Stimulated activated CD4-positive, alpha-beta T cell treated with anti-CD3 and anti-CD28 coated beads, Interleukin-4, amount 100 ng/mL, for 4 hours (primary cell): Measurements from ENCODE around the gene RAB6A.
A peak's percentile ranks its signal among the peaks of the same experiment; 100 is the strongest.

Source experiments
- DNase-seq, 2 experiments: peaks; one replicate each; pipeline ENCODE4 v3.0.0-alpha.2; 2020

The RAB6A gene

DNA sequence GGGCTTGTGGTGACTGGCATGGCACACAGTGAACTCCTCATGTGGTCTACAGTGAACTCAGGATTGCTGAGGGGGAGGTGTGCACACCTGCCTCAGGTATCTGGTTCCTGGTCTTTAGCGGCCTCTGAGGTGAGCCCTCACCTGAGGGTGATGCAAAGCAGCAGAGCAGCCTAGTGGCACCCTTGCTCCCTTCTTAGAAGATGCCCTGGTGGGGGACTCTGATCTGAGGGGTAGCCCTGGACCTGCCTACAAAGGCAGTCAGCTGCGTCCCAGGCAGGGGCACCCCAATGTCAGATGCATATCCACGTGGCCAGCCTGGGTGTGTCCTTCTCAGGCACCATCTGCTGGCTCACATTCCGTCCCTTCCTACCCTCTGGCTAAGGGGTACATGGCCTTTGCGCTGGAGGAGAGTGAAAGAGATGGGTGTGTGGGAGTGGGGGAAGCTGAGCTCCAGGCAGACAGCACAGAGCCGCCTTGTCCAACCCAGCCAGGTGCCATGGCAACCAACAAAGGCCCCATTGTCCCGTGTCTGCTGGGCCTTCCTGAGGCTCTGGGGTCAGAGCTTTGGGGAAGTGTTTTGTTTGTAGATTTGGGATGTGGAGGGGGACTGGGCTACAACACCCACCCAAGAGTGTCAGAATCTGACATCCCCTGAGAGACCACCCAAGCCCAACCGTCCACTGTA, 108.7 kb downstream of the RAB6A start:
- DNase-seq = no peak

DNA sequence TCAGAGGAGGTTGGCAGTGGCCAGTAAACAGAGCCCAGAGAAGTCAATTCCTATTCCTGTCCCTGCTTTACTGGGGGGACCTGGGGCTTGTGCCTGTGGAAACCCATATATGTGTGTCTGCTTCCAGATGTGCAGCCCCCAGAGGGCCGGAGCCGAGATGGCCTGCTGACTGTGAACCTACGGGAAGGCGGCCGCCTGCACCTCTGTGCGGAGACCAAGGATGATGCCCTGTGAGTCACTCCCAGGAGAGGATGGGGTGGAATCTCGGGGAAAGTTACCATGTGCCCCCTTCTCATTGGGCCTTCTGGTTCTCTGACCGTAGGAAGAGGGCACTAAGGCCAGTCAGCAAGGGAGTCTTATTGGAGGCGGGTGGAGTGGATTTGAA, 109.2 kb downstream of the RAB6A start:
- DNase-seq = no peak

DNA sequence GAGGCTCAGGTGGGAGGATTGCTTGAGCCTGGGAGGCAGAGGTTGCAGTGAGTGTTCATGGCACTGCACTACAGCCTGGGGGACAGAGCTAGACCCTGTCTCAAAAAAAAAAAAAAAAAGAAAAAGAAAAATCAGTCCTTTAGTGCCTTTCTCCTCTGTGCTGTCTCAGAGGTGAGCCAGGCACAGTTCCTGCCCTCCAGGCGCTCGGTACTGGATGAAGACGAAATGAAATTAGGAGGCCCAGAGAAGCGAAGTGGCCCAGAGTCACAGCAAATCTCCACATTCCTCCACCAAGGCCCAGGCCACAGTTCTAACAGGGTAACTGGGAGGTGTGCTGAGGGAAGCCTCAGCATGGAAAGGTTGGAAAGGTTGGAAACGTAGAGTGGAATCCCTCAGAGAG, 109.6 kb downstream of the RAB6A start:
- DNase-seq = no peak

DNA sequence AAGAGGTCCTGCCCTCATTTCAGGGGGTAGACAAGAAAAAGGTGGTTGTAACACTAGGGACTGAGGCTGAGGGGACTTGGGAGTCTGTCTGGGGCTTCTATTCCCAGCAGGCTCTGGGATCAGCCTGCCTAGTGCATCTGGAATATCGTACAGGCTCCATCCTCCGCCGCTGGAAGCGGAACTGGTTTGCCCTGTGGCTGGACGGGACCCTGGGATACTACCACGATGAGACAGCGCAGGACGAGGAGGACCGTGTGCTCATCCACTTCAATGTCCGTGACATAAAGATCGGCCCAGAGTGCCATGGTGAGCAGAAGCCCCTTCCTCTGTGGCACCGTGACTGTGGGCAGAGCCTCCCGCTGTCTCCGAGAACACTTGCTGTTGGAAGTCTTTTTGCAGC, 110.5 kb downstream of the RAB6A start:
- no peak for DNase-seq

DNA sequence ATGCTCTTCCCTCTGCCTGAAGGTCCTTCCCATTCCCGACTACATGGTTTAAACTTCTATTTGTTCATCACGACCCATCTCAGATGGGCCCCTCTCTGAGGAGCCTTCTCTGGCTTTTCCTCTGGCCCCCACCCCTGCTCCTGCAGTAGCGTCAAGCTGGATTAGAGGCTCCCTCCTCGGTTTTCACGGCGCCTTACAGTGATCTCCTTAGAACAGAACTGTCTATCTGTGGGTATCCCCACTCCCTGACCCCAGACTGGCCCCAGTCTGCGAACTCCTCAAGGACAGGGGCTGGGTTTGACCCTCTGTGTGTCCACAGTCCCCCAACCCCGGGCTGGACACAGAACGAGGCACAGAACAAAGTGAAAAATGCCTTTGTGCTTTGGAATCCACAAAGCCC, 111.7 kb downstream of the RAB6A start:
- DNase-seq = no peak

DNA sequence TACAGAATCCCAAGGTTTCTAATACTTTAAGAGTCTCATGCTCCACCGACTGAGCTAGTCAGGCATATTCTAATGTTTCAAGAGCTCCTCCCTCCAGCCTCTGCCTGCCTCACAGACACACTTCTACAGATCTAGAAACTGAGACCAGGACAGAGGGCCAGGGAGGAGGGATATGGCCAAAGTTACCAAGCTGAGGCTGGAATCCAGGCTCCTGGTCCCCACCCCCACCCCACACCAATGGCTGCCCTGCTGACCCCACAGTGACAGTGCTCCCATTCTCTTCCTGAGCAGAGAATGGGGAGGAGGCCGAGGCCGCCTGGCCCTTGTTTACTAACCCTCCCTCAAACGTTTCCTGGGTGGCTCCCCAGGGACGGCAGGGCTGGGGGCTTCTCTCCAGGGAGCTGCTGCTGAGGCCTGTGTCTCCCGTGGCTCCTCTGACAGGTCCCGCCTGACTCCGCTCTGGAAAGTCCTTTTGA, 112.3 kb downstream of the RAB6A start:
- no peak for DNase-seq

DNA sequence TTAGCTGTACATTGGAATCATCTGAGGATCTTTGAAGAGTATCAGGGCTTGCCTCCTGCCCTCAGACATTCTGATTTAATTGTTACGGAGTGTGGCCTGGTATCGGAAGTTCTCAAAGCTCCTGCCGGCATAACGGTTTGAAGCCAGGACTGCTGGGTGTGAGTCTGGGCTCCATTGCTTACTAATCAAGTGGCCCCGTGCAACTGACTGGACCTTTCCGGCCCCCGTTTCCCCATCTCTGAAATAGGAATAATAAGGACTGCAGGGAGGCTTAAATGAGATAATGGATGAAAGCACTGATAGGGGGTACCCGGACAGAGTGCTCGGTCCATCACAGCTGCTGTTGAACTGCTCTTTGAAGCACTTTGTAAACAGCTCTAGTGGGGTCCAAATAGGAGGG, 112.8 kb downstream of the RAB6A start:
- no peak for DNase-seq

DNA sequence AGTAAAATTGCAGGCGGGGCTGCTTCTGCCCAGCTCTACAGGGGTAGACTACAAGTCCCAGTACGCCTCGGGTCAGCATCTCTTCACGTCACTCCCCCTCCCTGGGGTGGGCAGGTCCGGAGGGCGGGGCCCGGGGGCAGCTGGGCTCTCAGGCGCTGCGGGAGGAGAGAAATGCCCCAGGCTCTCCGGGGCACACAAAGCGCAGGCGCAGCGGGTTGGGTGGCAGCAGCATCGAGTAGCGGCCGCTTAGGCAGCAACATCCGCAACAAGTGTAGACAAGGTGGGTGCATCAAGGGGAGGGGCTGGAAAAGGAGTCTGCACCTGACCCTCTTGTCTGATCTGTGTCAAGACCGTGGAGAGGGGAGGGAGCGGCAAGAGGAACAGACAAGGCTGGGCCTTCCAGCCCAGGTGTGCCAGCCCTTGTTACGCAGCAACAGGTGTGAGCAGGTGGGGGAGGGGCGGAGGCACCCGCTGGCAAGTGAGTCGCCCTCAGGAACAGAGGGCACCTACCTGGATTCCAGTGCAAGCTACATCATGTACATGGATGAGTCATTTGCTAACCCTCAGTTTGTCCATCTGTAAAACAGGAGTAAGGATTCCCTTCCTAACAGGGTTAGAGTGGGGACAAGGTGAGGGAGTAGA, 113.3 kb downstream of the RAB6A start:
- peak; percentile 88 to 92 for DNase-seq

DNA sequence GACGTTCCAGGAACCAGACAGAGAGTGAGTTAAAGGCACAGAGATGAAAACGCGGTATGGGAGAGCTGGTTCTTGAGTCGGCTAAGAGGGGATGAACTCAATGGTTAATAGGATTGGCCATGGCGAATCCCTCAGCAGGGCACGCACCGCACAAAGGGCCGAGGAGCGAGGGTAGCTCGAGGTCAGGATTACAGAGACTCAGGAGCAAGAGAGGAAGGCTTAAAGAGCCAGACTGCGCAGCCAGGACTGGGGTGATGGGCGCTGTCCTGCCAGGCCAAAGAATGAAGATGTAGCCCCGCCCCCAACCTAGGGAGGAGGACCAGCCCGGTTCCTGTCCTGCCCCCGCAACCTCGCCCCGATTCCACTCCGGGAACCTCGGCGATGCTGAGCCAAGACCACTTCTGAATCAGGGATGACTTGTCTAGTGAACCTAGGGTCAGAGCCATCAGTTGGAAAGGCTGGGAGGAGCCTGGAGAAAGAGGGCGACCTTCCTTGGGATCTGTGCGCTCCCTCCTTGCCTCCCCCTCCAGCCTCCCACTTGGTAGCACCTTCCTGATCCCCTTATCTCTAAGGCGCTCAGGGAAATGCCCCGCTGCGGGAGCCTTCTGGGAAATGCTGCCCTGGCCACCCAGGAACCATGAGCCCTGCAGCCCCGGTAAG, 114.8 kb downstream of the RAB6A start, which contains the start of gene PLEKHB1:
Gene PLEKHB1 (plus strand): TSS at position 610 of the 660 bp plus-strand sequence. CDS start 28 bp downstream, at position 638.
- no peak for DNase-seq

DNA sequence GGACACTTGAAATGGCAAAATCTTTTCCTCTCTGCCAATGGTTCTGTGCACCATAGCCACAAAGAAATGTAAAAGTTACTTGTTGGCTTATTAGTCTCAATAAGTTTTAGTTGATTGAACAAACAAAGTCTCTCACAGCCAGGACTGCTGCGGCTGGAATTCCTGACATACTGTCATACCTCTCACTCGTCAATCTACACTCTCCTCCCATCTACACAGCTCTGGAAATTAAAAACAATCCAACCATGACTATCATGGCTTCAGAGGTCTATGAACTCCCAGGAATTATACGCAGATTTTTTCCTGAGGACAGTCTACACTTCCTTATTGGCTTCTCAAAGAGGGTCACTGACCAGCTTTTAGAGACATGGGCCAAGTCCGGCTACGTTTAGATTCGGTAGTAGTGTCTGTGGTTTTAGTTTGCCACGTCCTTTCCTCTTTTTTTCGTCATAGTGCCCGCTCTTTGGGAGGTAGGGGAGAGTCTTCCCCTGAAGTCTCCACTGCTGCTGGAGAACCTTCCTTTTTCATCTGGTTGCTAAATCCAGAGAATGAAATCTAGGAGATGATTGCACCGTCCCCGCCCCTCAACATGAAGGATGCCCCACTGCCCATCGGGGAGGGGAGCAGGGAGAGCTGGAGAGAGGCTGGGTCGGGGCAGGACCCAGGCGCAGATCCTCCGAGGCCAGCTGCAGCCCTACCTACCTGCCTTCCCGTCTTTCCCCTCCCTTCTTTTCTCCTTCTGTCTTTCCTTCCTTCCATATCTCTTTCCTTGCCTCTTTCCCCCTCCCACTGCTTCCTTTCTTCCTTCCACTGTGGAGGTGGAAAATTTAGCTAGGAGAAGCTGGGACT, 115.5 kb downstream of the RAB6A start:
- DNase-seq = no peak

DNA sequence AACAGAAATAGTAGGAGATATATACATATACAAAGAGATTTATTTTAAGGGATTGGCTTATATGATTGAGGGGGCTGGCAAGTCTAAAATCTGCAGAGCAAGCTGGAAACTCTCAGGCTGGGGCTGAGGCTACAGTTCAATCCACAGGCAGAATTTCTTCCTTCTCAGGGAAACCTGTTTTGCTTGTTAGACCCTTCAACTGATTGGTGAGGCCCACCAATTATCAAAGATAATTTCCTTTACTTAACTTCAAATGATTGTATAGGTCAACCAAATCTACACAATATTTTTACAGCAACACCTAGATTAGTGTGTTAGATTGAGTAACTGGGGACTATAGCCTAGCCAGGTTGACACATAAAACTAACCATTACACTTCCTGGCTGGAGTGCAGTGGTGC, 119.2 kb downstream of the RAB6A start:
- no peak for DNase-seq

DNA sequence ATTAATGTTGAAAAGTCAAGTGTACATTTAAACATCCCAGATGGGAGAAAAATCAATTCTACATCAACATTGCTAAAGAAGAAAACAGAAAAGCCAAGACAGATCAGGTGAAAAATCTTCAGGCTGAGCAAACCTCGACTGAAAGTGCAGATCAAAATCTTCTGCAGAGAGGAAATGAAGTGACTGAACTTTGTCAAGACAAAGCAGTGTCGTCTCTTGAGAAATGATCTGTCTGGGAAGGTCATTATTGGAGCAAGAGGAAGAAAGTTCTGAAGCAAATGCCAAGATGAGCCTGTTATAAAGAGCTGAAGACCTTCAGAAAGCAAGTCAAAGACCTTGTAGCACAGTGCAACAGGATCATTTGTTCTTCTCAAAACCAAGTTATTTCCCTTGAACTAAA, 120.3 kb downstream of the RAB6A start:
- no peak for DNase-seq

DNA sequence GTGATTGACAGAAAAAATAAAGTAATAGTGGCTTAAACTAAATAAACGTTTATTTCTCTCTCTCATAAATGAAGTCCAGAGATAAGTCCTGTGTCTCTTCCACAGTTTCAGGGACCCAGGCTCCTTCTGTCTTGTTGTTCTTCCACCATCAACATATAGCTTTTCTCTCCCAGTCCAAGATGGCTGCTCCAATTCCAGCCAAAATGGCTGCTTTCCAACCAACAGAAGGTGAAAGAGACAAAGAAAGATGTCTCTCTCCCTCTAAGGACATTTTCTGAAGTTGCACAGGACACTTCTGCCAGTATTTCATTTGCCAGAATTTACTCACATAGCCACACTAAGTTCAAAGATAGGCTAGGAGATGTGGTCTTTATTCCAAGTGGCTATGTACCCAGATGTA, 123.9 kb downstream of the RAB6A start:
- no peak for DNase-seq

DNA sequence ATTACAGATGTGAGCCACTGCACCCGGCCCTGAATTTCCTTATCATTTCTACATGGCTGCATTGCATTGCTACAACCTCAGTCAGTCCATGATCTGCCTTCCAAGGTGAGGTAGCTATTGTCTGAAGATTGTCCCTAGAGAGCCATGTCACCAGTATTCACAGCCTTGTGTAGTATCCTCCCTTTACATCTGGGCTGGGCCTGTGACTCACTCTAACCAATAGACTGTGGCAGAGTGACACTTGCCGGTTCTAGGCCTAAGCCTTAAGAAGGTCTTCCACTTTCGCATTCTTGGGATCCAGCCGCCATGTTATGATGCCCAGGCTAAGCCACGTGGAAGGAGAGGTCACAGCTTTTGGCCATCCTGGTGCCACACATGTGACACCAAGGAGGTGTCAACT, 124.6 kb downstream of the RAB6A start:
- no peak for DNase-seq

DNA sequence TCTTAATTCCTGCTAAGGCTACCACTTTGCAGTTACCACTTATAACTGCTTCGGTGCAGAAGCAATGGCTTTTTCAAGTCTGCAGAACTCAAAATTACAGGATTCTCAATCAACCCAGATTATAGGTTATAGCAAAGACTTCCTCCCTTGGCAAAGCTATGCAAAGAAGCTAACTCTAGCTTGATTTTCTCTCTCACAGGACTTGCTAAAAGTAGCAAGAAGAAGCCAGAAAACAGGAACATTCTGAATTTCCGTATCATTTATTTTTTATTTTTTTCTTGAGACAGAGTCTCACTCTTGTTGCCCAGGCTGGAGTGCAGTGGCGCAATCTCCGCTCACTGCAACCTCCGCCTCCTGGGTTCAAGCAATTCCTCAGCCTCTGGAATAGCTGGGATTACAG, 125.2 kb downstream of the RAB6A start:
- no peak for DNase-seq

DNA sequence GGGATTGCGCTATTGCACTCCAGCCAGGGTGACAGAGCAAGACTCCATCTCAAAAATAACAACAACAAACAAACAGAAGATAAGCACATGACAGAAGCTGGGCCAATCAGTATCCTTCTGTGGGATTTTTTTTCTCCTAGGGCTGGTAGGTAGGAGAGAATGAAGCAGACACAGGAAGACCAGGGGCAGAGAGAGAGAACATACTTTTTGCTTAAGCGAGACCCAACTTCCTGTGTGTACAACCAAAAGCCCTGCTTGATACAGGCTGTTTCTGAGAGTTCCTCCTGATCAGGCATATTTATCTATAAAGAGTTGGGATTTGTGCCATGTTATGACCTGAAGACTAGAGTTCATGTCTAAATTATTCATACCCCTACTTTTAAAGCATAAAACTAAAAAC, 126.9 kb downstream of the RAB6A start:
- DNase-seq = no peak

DNA sequence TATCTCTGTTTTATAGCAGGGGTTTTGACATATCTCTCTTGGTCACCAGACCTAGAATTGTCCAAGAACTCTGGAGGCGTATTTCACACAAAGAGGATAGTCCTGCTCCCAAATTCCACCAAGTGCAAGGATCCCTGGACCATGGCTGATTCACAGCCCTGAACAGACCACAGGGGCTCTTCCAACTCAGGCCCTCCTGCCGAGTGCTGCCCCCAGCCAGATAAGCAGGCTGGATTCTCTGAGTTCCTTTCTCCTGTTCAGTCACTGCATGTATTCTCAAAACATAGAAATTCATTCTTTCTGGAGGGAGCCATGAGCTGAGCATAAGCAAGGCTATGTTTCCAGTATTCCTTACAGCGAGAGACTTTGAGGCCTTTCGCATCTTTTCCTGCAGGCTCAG, 127.9 kb downstream of the RAB6A start:
- DNase-seq = no peak

DNA sequence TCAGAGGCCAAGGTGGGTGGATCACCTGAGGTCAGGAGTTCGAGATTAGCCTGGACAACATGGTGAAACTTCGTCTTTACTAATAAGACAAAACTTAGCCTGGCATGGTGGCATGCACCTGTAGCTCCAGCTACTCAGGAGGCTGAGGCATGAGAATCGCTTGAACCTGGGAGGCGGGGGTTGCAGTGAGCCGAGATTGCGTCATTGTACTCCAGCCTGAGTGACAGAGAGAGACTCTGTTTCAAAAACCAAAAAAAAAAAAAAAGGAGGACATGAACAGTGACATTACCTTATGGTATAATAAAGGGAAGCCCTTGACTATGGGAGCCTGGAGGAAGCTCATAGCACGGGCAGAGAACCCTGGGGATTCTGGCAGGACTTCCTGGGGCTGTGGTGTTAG, 131.0 kb downstream of the RAB6A start:
- DNase-seq = no peak

DNA sequence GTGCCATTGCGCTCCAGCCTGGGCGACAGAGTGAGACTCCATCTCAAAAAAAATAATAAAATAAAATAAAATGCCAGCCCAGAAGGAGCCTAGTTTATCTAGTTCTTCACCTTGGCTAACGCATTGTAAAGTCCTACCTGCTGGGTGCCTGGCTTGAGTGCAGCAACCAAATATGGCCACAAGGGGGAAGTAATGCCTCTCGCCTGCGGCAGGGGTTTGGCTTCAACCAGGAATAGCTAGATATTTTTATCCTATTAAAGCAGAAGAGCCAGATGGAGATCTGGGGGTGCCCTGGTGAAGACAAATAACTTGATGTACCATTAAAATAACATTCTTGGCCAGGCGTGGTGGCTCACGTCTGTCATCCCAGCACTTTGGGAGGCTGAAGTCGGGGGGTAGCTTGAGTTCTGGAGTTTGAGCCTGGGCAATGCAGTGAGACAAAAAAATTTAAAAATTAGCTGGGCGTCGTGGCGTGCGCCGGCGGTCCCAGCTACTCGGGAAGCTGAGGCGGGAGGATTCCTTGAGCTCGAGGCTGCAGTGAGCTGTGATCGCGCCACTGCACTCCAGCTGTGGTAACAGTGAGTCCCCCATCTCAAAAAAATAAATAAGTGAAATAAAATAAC, 135.1 kb downstream of the RAB6A start:
- peak; percentile 59 to 64 for DNase-seq
